Coronary artery (tissue), 2 donors: ENCODE data around the gene DVL1.

Source experiments
- DNase-seq: peaks from one replicate; pipeline ENCODE4 v3.0.0-alpha.2; 2017; ENCODE audit warnings: low spot score
- H3K27ac ChIP-seq, 2 donors: fragments of 200-600 bp; sonication (generic); one replicate each; pipeline ENCODE4 v1.5.1; 2016 to 2019
- H3K4me3 ChIP-seq: fragments of 200-600 bp; sonication (generic); 2 replicates; pipeline ENCODE4 v1.5.1; 2016; ENCODE audit warnings: mild to moderate bottlenecking, moderate library complexity
- CTCF ChIP-seq: fragments of 200-600 bp; sonication (generic); IDR thresholded peaks from one replicate; pipeline ENCODE4 v1.5.1; 2019; ENCODE audit warnings: antibody characterized with exemption

The DVL1 gene

GRCh38 chr1:1287288-1288110 is 61.7 kb downstream of the DVL1 start:
- TF ChIP-seq CTCF: no peak

GRCh38 chr1:1286313-1287261 is 62.6 kb downstream of the DVL1 start:
- Histone ChIP-seq H3K27ac (no peak overlapping the region), H3K4me3 (no peak overlapping the region)
- no peak for TF ChIP-seq CTCF
- no peak for DNase-seq

More at GRCh38 chr1:1287288-1288110, 61.7 kb downstream of the DVL1 start:
- H3K27ac ChIP-seq: no peak overlapping the region
- DNase-seq: no peak
- H3K4me3 ChIP-seq: no peak overlapping the region

GRCh38 chr1:1285611-1286311 is 63.5 kb downstream of the DVL1 start:
- H3K4me3 ChIP-seq: no peak overlapping the region
- H3K27ac ChIP-seq: no peak overlapping the region
- no peak for TF ChIP-seq CTCF
- DNase-seq: no peak
